Loucy (cell line): ENCODE data around the gene TSPEAR.
"Not testable (repeated sequence)": the region's sequence is repeated elsewhere in the genome, so short reads cannot be mapped to it uniquely, and the experiment has no call there.

Source experiments
- H2AFZ ChIP-seq: fragments of 200-600 bp; sonication (generic); 2 replicates; pipeline ENCODE4 v1.6.0; 2016; ENCODE audit warnings: antibody characterized with exemption, mild to moderate bottlenecking, low read length, moderate library complexity
- H3F3A ChIP-seq: fragments of 200-600 bp; 2 replicates; pipeline ENCODE4 v1.6.0; 2016; ENCODE audit warnings: antibody characterized with exemption, low read depth, mild to moderate bottlenecking
- H3K27me3 ChIP-seq: fragments of 200-600 bp; sonication (generic); 2 replicates; pipeline ENCODE4 v1.6.1; 2014; ENCODE audit warnings: low read length, mild to moderate bottlenecking; ENCODE audit not compliant: insufficient read depth, poor library complexity, severe bottlenecking
- H3K36me3 ChIP-seq: fragments of 200-600 bp; sonication (generic); 2 replicates; pipeline ENCODE4 v1.6.1; 2016; ENCODE audit warnings: low read length; ENCODE audit not compliant: insufficient read depth
- H3K4me1 ChIP-seq: fragments of 200-600 bp; sonication (generic); 2 replicates; pipeline ENCODE4 v1.5.1; 2014; ENCODE audit warnings: low read length, mild to moderate bottlenecking; ENCODE audit not compliant: insufficient read depth, poor library complexity, severe bottlenecking
- H3K4me2 ChIP-seq: fragments of 200-600 bp; sonication (generic); 2 replicates; pipeline ENCODE4 v1.6.0; 2014; ENCODE audit warnings: antibody characterized with exemption, low read length, low read depth, mild to moderate bottlenecking; ENCODE audit not compliant: poor library complexity, severe bottlenecking
- H3K4me3 ChIP-seq: fragments of 200-600 bp; sonication (generic); 2 replicates; pipeline ENCODE4 v1.5.1; 2014; ENCODE audit warnings: low read length, mild to moderate bottlenecking, mixed read lengths; ENCODE audit not compliant: poor library complexity, severe bottlenecking
- H3K79me2 ChIP-seq: fragments of 200-600 bp; sonication (generic); 2 replicates; pipeline ENCODE4 v1.6.1; 2014; ENCODE audit warnings: low read length; ENCODE audit not compliant: insufficient read depth
- H3K9ac ChIP-seq: fragments of 200-600 bp; sonication (generic); 2 replicates; pipeline ENCODE4 v1.6.0; 2014; ENCODE audit warnings: mild to moderate bottlenecking, low read depth, low read length, moderate library complexity; ENCODE audit not compliant: poor library complexity, severe bottlenecking
- H3K9me2 ChIP-seq: fragments of 200-600 bp; sonication (generic); replicated peaks from 2 replicates; pipeline ENCODE4 v1.6.1; 2016; ENCODE audit warnings: low read depth, low read length, mixed read lengths
- H3K9me3 ChIP-seq: fragments of 200-600 bp; sonication (generic); 2 replicates; pipeline ENCODE4 v1.6.1; 2014; ENCODE audit warnings: mild to moderate bottlenecking, antibody characterized with exemption, low read length, low read depth; ENCODE audit not compliant: insufficient read depth
- H4K20me1 ChIP-seq: fragments of 200-600 bp; sonication (generic); 2 replicates; pipeline ENCODE4 v1.6.0; 2014; ENCODE audit warnings: antibody characterized with exemption, low read length, mild to moderate bottlenecking; ENCODE audit not compliant: insufficient read depth, poor library complexity, severe bottlenecking
- EZH2phosphoT487 ChIP-seq: fragments of 200-600 bp; IDR thresholded peaks from 2 replicates; pipeline ENCODE4 v1.6.1; 2018; ENCODE audit warnings: antibody characterized with exemption, mild to moderate bottlenecking, moderate library complexity, borderline replicate concordance
- TF ChIP-seq, protein P1 (sequence below): fragments of 200-600 bp; sonication (generic); conservative IDR thresholded peaks from 2 replicates; pipeline ENCODE4 v1.5.1; 2014; ENCODE audit warnings: mild to moderate bottlenecking, antibody characterized with exemption, low read length

TSPEAR gene

GRCh38 chr21:44694776-44695175 is 16.6 kb downstream of the TSPEAR start:
- Histone ChIP-seq H3K9me3 (peaks cover 4% of the 10 kb centered on the region; the same call in 1 of the 2 replicates), H3K9me2 (no peaks in the 10 kb centered on the region), H3K79me2 (no peaks in the 10 kb centered on the region), H3K4me2 (no peak overlapping the region), H3K36me3 (no peaks in the 10 kb centered on the region), H3K4me1 (no peaks in the 10 kb centered on the region), H3K27me3 (no peaks in the 10 kb centered on the region), H3F3A (no peaks in the 10 kb centered on the region), H3K4me3 (no peak overlapping the region), H3K9ac (no peak overlapping the region), H4K20me1 (no peaks in the 10 kb centered on the region), H2AFZ (no peak overlapping the region)
- TF ChIP-seq EZH2phosphoT487: no peak
- TF ChIP-seq, protein P1, sequence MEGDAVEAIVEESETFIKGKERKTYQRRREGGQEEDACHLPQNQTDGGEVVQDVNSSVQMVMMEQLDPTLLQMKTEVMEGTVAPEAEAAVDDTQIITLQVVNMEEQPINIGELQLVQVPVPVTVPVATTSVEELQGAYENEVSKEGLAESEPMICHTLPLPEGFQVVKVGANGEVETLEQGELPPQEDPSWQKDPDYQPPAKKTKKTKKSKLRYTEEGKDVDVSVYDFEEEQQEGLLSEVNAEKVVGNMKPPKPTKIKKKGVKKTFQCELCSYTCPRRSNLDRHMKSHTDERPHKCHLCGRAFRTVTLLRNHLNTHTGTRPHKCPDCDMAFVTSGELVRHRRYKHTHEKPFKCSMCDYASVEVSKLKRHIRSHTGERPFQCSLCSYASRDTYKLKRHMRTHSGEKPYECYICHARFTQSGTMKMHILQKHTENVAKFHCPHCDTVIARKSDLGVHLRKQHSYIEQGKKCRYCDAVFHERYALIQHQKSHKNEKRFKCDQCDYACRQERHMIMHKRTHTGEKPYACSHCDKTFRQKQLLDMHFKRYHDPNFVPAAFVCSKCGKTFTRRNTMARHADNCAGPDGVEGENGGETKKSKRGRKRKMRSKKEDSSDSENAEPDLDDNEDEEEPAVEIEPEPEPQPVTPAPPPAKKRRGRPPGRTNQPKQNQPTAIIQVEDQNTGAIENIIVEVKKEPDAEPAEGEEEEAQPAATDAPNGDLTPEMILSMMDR: no peak

GRCh38 chr21:44692798-44693512 is 18.4 kb downstream of the TSPEAR start:
- no peaks in the 10 kb centered on the region for H3F3A ChIP-seq
- no peak overlapping the region for H3K9ac ChIP-seq
- no peak overlapping the region for H3K4me2 ChIP-seq
- TF ChIP-seq, protein P1: no peak
- no peak for TF ChIP-seq EZH2phosphoT487
- H3K79me2 ChIP-seq: no peaks in the 10 kb centered on the region
- no peaks in the 10 kb centered on the region for H3K4me1 ChIP-seq
- no peaks in the 10 kb centered on the region for H4K20me1 ChIP-seq
- H3K36me3 ChIP-seq: no peaks in the 10 kb centered on the region
- no peak overlapping the region for H3K4me3 ChIP-seq
- H2AFZ ChIP-seq: no peak overlapping the region
- H3K9me3 ChIP-seq: peaks cover 4% of the 10 kb centered on the region; the same call in 1 of the 2 replicates
- no peaks in the 10 kb centered on the region for H3K27me3 ChIP-seq
- H3K9me2 ChIP-seq: no peaks in the 10 kb centered on the region

DNA sequence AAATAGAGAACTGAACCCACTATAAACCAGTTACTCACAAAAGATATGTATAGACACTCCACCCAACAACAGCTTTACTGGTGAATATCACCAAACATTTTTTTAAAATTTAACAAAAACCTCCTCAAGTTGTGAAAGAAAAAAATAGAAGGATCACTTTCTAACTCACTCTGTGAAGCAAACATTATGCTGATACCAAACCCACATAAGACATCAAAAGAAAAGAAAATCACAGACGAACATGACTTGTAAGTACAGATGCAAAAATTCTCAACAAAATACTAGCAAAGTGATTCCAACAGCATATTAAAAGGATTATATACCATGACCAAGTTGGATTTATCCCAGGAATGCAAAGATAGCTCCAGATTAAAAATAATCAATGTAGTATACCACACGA is 19.7 kb downstream of the TSPEAR start:
- Histone ChIP-seq H2AFZ (no peak overlapping the region), H3K9me2 (no peaks in the 10 kb centered on the region), H3K79me2 (no peaks in the 10 kb centered on the region), H3K9me3 (peaks cover 4% of the 10 kb centered on the region; the same call in 1 of the 2 replicates), H3K27me3 (no peaks in the 10 kb centered on the region), H3K9ac (no peak overlapping the region), H3K36me3 (no peaks in the 10 kb centered on the region), H3K4me3 (no peak overlapping the region), H3K4me1 (no peaks in the 10 kb centered on the region), H3K4me2 (no peak overlapping the region), H3F3A (no peaks in the 10 kb centered on the region), H4K20me1 (no peaks in the 10 kb centered on the region)
- TF ChIP-seq, protein P1: no peak
- TF ChIP-seq EZH2phosphoT487: no peak

- H2AFZ ChIP-seq, H3K27me3 ChIP-seq: not testable (repeated sequence)
Observed at GRCh38 chr21:44689740-44690139, 21.6 kb downstream of the TSPEAR start.

More at GRCh38 chr21:44689740-44690139, 21.6 kb downstream of the TSPEAR start:
- H3K9ac ChIP-seq, H3F3A ChIP-seq, H4K20me1 ChIP-seq, H3K4me2 ChIP-seq, H3K9me2 ChIP-seq, H3K4me3 ChIP-seq, H3K36me3 ChIP-seq, H3K79me2 ChIP-seq, H3K9me3 ChIP-seq, H3K4me1 ChIP-seq: not testable (repeated sequence)
